IMR-90 (cell line): Measurements from ENCODE around the gene DOCK7. TPM values are rescaled to one million over a fixed set of nuclear protein-coding genes. Genes with fewer than 3 reads are reported as not detected.
A peak's percentile ranks its signal among the peaks of the same experiment; 100 is the strongest.

Source experiments
- ATAC-seq: fragments of 200-7000 bp; cut with Tn5 transposase; 2 replicates; pipeline ENCODE4 v1.9.1; 2020; ENCODE audit warnings: low read depth, mild to moderate bottlenecking, moderate library complexity
- BruUV-seq: library from RNA; stranded (reverse); fragments of 400-500 nt; replicated peaks from 2 replicates; lab custom pipeline; 2021; lab: Mats Ljungman, UMichigan
- CTCF ChIA-PET: fragments of 300-600 bp; formaldehyde crosslinking; extraction: SDS; loops from one replicate; lab custom pipeline; 2021; ENCODE audit warnings: antibody characterized with exemption; lab: Yijun Ruan, JAX
- POLR2A ChIA-PET: fragments of 300-600 bp; sonication (Branson Sonifier 250); formaldehyde crosslinking; loops from one replicate; lab custom pipeline; 2022; ENCODE audit warnings: antibody characterized with exemption; ENCODE audit not compliant: unreplicated experiment; lab: Charles Lee
- DNase-seq: peaks from one replicate; pipeline ENCODE4 v3.0.0; 2013
- H2AFZ ChIP-seq: replicated peaks from 2 replicates; pipeline ENCODE3; 2013; ENCODE audit warnings: low read length, mild to moderate bottlenecking; ENCODE audit not compliant: poor library complexity
- H2AK5ac ChIP-seq: 2 replicates; pipeline ENCODE4 v1.6.1; 2013; ENCODE audit warnings: low read depth, low read length, inconsistent platforms
- H2AK9ac ChIP-seq: replicated peaks from 2 replicates; pipeline ENCODE3; 2013; ENCODE audit warnings: mild to moderate bottlenecking, low read depth, low read length, moderate library complexity; ENCODE audit not compliant: poor library complexity
- H2BK120ac ChIP-seq: 2 replicates; pipeline ENCODE4 v1.6.1; 2013; ENCODE audit warnings: low read depth, low read length, inconsistent platforms
- H2BK15ac ChIP-seq: 3 replicates; pipeline ENCODE4 v1.6.1; 2013; ENCODE audit warnings: low read depth, low read length, inconsistent platforms
- H2BK20ac ChIP-seq: 2 replicates; pipeline ENCODE4 v1.6.1; 2013; ENCODE audit warnings: low read depth, mild to moderate bottlenecking, inconsistent platforms, low read length, moderate library complexity
- H2BK5ac ChIP-seq: 2 replicates; pipeline ENCODE4 v1.6.1; 2013; ENCODE audit warnings: mild to moderate bottlenecking, low read depth, low read length, inconsistent platforms; ENCODE audit not compliant: poor library complexity, severe bottlenecking
- H3K14ac ChIP-seq: replicated peaks from 2 replicates; pipeline ENCODE4 v1.6.1; 2013; ENCODE audit warnings: low read depth, low read length, inconsistent platforms
- H3K18ac ChIP-seq: 2 replicates; pipeline ENCODE4 v1.6.1; 2013; ENCODE audit warnings: low read depth, low read length, control low read depth
- H3K23ac ChIP-seq: 2 replicates; pipeline ENCODE4 v1.6.1; 2013; ENCODE audit warnings: low read depth, low read length, inconsistent platforms
- H3K27ac ChIP-seq: 2 replicates; pipeline ENCODE4 v1.5.1; 2013; ENCODE audit warnings: mild to moderate bottlenecking, control low read depth, low read length; ENCODE audit not compliant: insufficient read depth
- H3K27me3 ChIP-seq: 2 replicates; pipeline ENCODE4 v1.6.1; 2013; ENCODE audit warnings: low read length; ENCODE audit not compliant: control insufficient read depth, insufficient read depth
- H3K36me3 ChIP-seq: 2 replicates; pipeline ENCODE4 v1.6.1; 2013; ENCODE audit warnings: low read length, mixed read lengths; ENCODE audit not compliant: control insufficient read depth, insufficient read depth
- H3K4ac ChIP-seq: 2 replicates; pipeline ENCODE4 v1.6.1; 2013; ENCODE audit warnings: low read depth, low read length, inconsistent platforms
- H3K4me1 ChIP-seq: 2 replicates; pipeline ENCODE4 v1.6.1; 2013; ENCODE audit warnings: low read length, mixed read lengths; ENCODE audit not compliant: control insufficient read depth, insufficient read depth
- H3K4me2 ChIP-seq: 2 replicates; pipeline ENCODE4 v1.6.1; 2013; ENCODE audit warnings: low read depth, mild to moderate bottlenecking, control low read depth, low read length, moderate library complexity
- H3K4me3 ChIP-seq: 2 replicates; pipeline ENCODE4 v1.5.1; 2013; ENCODE audit warnings: low read depth, mild to moderate bottlenecking, control low read depth, low read length, moderate library complexity; ENCODE audit not compliant: insufficient read depth
- H3K56ac ChIP-seq: 2 replicates; pipeline ENCODE4 v1.6.1; 2013; ENCODE audit warnings: low read length, inconsistent platforms; ENCODE audit not compliant: insufficient read depth; ENCODE audit errors: extremely low read depth
- H3K79me1 ChIP-seq, 2 experiments: 2 replicates each; pipeline ENCODE4 v1.6.1; 2013; ENCODE audit warnings: low read length in 2 of 2, inconsistent platforms in 1 of 2, low read depth in 1 of 2
- H3K9ac ChIP-seq: 2 replicates; pipeline ENCODE4 v1.6.1; 2013; ENCODE audit warnings: low read depth, low read length, control low read depth
- H3K9me1 ChIP-seq: 2 replicates; pipeline ENCODE4 v1.6.1; 2013; ENCODE audit warnings: low read length, inconsistent platforms; ENCODE audit not compliant: insufficient read depth
- H3K9me3 ChIP-seq: 2 replicates; pipeline ENCODE4 v1.6.1; 2013; ENCODE audit warnings: low read length; ENCODE audit not compliant: control insufficient read depth, insufficient read depth
- H4K20me1 ChIP-seq: 2 replicates; pipeline ENCODE4 v1.6.1; 2013; ENCODE audit warnings: low read length, inconsistent platforms; ENCODE audit not compliant: insufficient read depth
- H4K5ac ChIP-seq: 2 replicates; pipeline ENCODE4 v1.6.1; 2013; ENCODE audit warnings: mild to moderate bottlenecking, low read depth, low read length, control low read depth
- H4K8ac ChIP-seq, 2 experiments: 2 replicates each; pipeline ENCODE4 v1.6.1; 2013; ENCODE audit warnings: low read depth in 2 of 2, low read length in 2 of 2, control low read depth in 1 of 2, inconsistent platforms in 1 of 2
- H4K91ac ChIP-seq: 2 replicates; pipeline ENCODE4 v1.6.1; 2013; ENCODE audit warnings: low read depth, low read length, inconsistent platforms; ENCODE audit not compliant: insufficient read depth
- RAD21 ChIP-seq: IDR thresholded peaks from 2 replicates; pipeline ENCODE4 v1.6.1; 2012; ENCODE audit warnings: low read length, improper control_type of control experiment
- SMC3 ChIP-seq: fragments of 150-350 bp; IDR thresholded peaks from 2 replicates; pipeline ENCODE4 v1.6.1; 2016; ENCODE audit warnings: low read depth, mild to moderate bottlenecking, antibody characterized with exemption, low read length, moderate library complexity
- USF2 ChIP-seq: fragments of 150-350 bp; IDR thresholded peaks from 2 replicates; pipeline ENCODE4 v1.6.1; 2017; ENCODE audit warnings: mild to moderate bottlenecking, antibody characterized with exemption, low read length, low read depth
- WGBS, 2 experiments: methylation state at CpG; one replicate each; pipeline versions ENCODE4 v1.1.5 to v1.1.7; 2013; ENCODE audit warnings: missing lambda C conversion rate in 2 of 2; ENCODE audit not compliant: insufficient read length in 1 of 2; ENCODE audit errors: extremely low coverage in 2 of 2; 5-methylcytosine and 5-hydroxymethylcytosine counted together
- dilution Hi-C: fragments of 300-500 bp; cut with HindIII; formaldehyde crosslinking; loops from one replicate; pipeline ENCODE4 v1.14.3; 2018; ENCODE audit warnings: low sequenced_read_pairs; ENCODE audit not compliant: unreplicated experiment
- in situ Hi-C: fragments of 300-500 bp; cut with MboI; formaldehyde crosslinking; loops from 3 replicates; pipeline ENCODE4 v1.14.3; 2019; ENCODE audit warnings: low sequenced_read_pairs, inconsistent platforms, mixed read lengths
- intact Hi-C: fragments of 100-400 bp; cut with micrococcal nuclease; formaldehyde crosslinking; loops from 2 replicates; pipeline ENCODE4 v1.10.0; 2022
- polyA plus RNA-seq, 3 experiments: library from polyadenylated mRNA; depleted of rRNA; stranded (reverse); fragments of >200 nt; gene quantifications; 2 replicates each; pipeline ENCODE4 v1.2.3, GENCODE V29; 2012; ENCODE audit warnings: low replicate concordance in 1 of 3
- total RNA-seq: library from RNA; depleted of rRNA; stranded (reverse); fragments of >200 nt; gene quantifications from 2 replicates; pipeline ENCODE4 v1.2.3, GENCODE V29; 2012
- TF ChIP-seq, protein P1 (sequence below): conservative IDR thresholded peaks from 2 replicates; pipeline ENCODE4 v1.5.1; 2012; ENCODE audit warnings: mild to moderate bottlenecking, low read depth, low read length, improper control_type of control experiment

The DOCK7 gene
- total and polyA plus RNA-seq, 2 of the 4 experiments (the other 2 are of a cell fraction) = 38.0 to 97.7 TPM

- no peak overlapping the region for H3K4me3 ChIP-seq
- no peak overlapping the region for H3K27ac ChIP-seq
- no peak overlapping the region for H3K4ac ChIP-seq
- peak; percentile 56 for ATAC-seq
- no peak overlapping the region for H2AFZ ChIP-seq
- no peaks in the 10 kb centered on the region for H3K9me3 ChIP-seq
- H4K5ac ChIP-seq = no peak overlapping the region
- H3K9ac ChIP-seq = no peak overlapping the region
- H2AK5ac ChIP-seq = no peak overlapping the region
- no peak overlapping the region for H4K91ac ChIP-seq
- peak; percentile 65 for DNase-seq
- in situ Hi-C loops = loop anchor here (5.0 kb wide), 1 partner anchor 239 kb away; no protein-coding TSS in a partner anchor
- dilution Hi-C loops = no loop called here
- no peak overlapping the region for H3K23ac ChIP-seq
- BruUV-seq = no TSS peak
- no peak overlapping the region for H3K18ac ChIP-seq
- H2BK15ac ChIP-seq = no peak overlapping the region
- no peaks in the 10 kb centered on the region for H3K9me1 ChIP-seq
- no peak overlapping the region for H3K4me2 ChIP-seq
- H3K14ac ChIP-seq = no peak overlapping the region
- H2BK20ac ChIP-seq = no peak overlapping the region
- WGBS, 2 experiments = no CpG with 5 or more reads among the region's 1 CpG
- CTCF ChIA-PET = interaction anchor here (0.6 to 2.8 kb wide), 7 partner anchors 8 to 238 kb away, joined by 3 to 12 read pairs (median 3); no protein-coding TSS in a partner anchor
- intact Hi-C loops = loop anchor here (1.0 to 5.0 kb wide), 2 partner anchors 179 to 238 kb away; partner anchors contain the start of gene DOCK7
- no peak overlapping the region for H2AK9ac ChIP-seq
- H2BK5ac ChIP-seq = no peak overlapping the region
- H4K20me1 ChIP-seq = no peaks in the 10 kb centered on the region
- TF ChIP-seq USF2 (no peak), SMC3 (peak; percentile 61), RAD21 (peak; percentile 52)
- TF ChIP-seq, protein P1, sequence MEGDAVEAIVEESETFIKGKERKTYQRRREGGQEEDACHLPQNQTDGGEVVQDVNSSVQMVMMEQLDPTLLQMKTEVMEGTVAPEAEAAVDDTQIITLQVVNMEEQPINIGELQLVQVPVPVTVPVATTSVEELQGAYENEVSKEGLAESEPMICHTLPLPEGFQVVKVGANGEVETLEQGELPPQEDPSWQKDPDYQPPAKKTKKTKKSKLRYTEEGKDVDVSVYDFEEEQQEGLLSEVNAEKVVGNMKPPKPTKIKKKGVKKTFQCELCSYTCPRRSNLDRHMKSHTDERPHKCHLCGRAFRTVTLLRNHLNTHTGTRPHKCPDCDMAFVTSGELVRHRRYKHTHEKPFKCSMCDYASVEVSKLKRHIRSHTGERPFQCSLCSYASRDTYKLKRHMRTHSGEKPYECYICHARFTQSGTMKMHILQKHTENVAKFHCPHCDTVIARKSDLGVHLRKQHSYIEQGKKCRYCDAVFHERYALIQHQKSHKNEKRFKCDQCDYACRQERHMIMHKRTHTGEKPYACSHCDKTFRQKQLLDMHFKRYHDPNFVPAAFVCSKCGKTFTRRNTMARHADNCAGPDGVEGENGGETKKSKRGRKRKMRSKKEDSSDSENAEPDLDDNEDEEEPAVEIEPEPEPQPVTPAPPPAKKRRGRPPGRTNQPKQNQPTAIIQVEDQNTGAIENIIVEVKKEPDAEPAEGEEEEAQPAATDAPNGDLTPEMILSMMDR = peak; percentile 63
- peaks cover 18% of the 10 kb centered on the region for H3K36me3 ChIP-seq
- POLR2A ChIA-PET = no interaction called here
- peaks cover 0 to 3% of the 10 kb centered on the region in 2 experiments; a peak in 2 of 4 replicates for H3K79me1 ChIP-seq
- H3K4me1 ChIP-seq = no peaks in the 10 kb centered on the region
- no peaks in the 10 kb centered on the region for H3K27me3 ChIP-seq
- H2BK120ac ChIP-seq = no peak overlapping the region
- H3K56ac ChIP-seq = no peak overlapping the region
- no peak overlapping the region for H4K8ac ChIP-seq
Measured at GRCh38 chr1:62508187-62508758, 179.9 kb downstream of the DOCK7 start.
